Stomach (tissue), 9 donors: ENCODE measurements around the gene SCN5A. TPM values are rescaled to one million over a fixed set of nuclear protein-coding genes. Genes with fewer than 3 reads are reported as not detected.
"Not testable (repeated sequence)": the region's sequence is repeated elsewhere in the genome, so short reads cannot be mapped to it uniquely, and the experiment has no call there.

Source experiments
- DNase-seq, 2 donors: peaks; one replicate each; pipeline versions ENCODE4 v3.0.0 to v3.0.0-alpha.2; 2013 to 2019
- H3K27ac ChIP-seq, 5 donors: fragments of 200-600 bp in 4 of 5; sonication (generic) in 4 of 5; one replicate each; pipeline ENCODE4 v1.5.1; 2013 to 2019; ENCODE audit warnings: mild to moderate bottlenecking in 1 of 5, moderate library complexity in 1 of 5
- H3K27me3 ChIP-seq, 3 donors: fragments of 200-600 bp; sonication (generic); one replicate each; pipeline ENCODE4 v1.5.1; 2017 to 2019; ENCODE audit warnings: mixed run types in 1 of 3
- H3K36me3 ChIP-seq, 4 donors: fragments of 200-600 bp; sonication (generic); 1 replicate in 3 of 4; 2 replicates in 1 of 4; pipeline ENCODE4 v1.5.1; 2016 to 2019
- H3K4me1 ChIP-seq, 4 donors: fragments of 200-600 bp; sonication (generic); one replicate each; pipeline ENCODE4 v1.5.1; 2016 to 2019
- H3K4me3 ChIP-seq, 4 donors: fragments of 200-600 bp; sonication (generic) in 3 of 4; one replicate each; pipeline ENCODE4 v1.5.1; 2016 to 2019; ENCODE audit warnings: mild to moderate bottlenecking in 1 of 4
- H3K9me3 ChIP-seq, 4 donors: fragments of 200-600 bp; sonication (generic); one replicate each; pipeline ENCODE4 v1.5.1; 2016 to 2019
- CTCF ChIP-seq, 7 experiments: fragments of 450-650 bp in 4 of 7; fragments of 200-600 bp in 3 of 7; sonication (generic) in 3 of 7; IDR thresholded peaks; one replicate each; pipeline ENCODE4 v1.5.1; 2016 to 2019; ENCODE audit warnings: antibody characterized with exemption in 7 of 7, control low read depth in 2 of 7, mild to moderate bottlenecking in 1 of 7
- EP300 ChIP-seq: sonication (generic); formaldehyde crosslinking; IDR thresholded peaks from one replicate; pipeline ENCODE4 v1.6.1; 2017; ENCODE audit warnings: antibody characterized with exemption
- POLR2A ChIP-seq, 4 donors: fragments of 450-650 bp; IDR thresholded peaks; one replicate each; pipeline ENCODE4 v1.6.1; 2016; ENCODE audit warnings: antibody characterized with exemption in 4 of 4, control low read depth in 2 of 4, mild to moderate bottlenecking in 1 of 4, moderate library complexity in 1 of 4
- POLR2AphosphoS5 ChIP-seq, 3 donors: sonication (generic); formaldehyde crosslinking; IDR thresholded peaks; one replicate each; pipeline ENCODE4 v1.6.1; 2016; ENCODE audit warnings: antibody characterized with exemption in 3 of 3
- WGBS, 5 donors: extraction: QIAGEN DNeasy Blood & Tissue Kit in 3 of 5; methylation state at CpG; one replicate each; pipeline versions ENCODE4 v1.1.5 to v1.1.7; 2013 to 2018; 5-methylcytosine and 5-hydroxymethylcytosine counted together
- intact Hi-C: fragments of 100-400 bp; cut with DNase I; formaldehyde crosslinking; loops from one replicate; pipeline ENCODE4 v1.15.1; 2023; ENCODE audit warnings: low total_unique reads
- polyA plus RNA-seq, 3 donors: library from polyadenylated mRNA; stranded (reverse); fragments of 200-250 nt; gene quantifications; one replicate each; pipeline ENCODE4 v1.2.3, GENCODE V29; 2013
- total RNA-seq, 5 donors: library from RNA; depleted of rRNA; stranded (reverse); fragments of >200 nt; gene quantifications; one replicate each; pipeline versions ENCODE4 v1.1.0 to v1.2.3, GENCODE V29; 2014 to 2016
- donor health status: healthy with polysubstance abuse.
- donor health status: Bipolar disorder and iron deficiency.
- donor health status: healthy.

The SCN5A gene
- total and polyA plus RNA-seq, 8 donors: 0.05 to 1.1 (median 0.10) TPM; not detected in 4

GRCh38 chr3:38574411-38575278 lies 74.8 kb downstream of the SCN5A start:
- 62 to 71% (median 69%) methylated on average over 6 of the region's 6 CpGs for WGBS, 5 donors
- Histone ChIP-seq H3K36me3 (no peaks in the 10 kb centered on the region), H3K27ac (no peak overlapping the region), H3K9me3 (peaks cover 0 to 12% (median 7%) of the 10 kb centered on the region in 4 donors), H3K27me3 (no peaks in the 10 kb centered on the region), H3K4me1 (no peaks in the 10 kb centered on the region), H3K4me3 (no peak overlapping the region)
- DNase-seq: peak; percentile 4 to 24
- intact Hi-C loops: no loop called here
- TF ChIP-seq CTCF (IDR thresholded peaks at IDR 0.05) (no peak), POLR2A (IDR thresholded peaks at IDR 0.05) (no peak), EP300 (no peak), POLR2AphosphoS5 (IDR thresholded peaks at IDR 0.05) (no peak)

GRCh38 chr3:38573556-38573955 lies 75.9 kb downstream of the SCN5A start:
- TF ChIP-seq POLR2A (IDR thresholded peaks at IDR 0.05): no peak
- no peak for TF ChIP-seq CTCF (IDR thresholded peaks at IDR 0.05)
- TF ChIP-seq EP300: no peak
- no peak for TF ChIP-seq POLR2AphosphoS5 (IDR thresholded peaks at IDR 0.05)
- DNase-seq: peak in 1 of 2 donors; percentile 8
- peaks cover 0 to 12% (median 7%) of the 10 kb centered on the region in 4 donors for H3K9me3 ChIP-seq
- no peaks in the 10 kb centered on the region for H3K27me3 ChIP-seq
- no peak overlapping the region for H3K4me3 ChIP-seq
- 72 to 76% (median 73%) methylated on average over 3 of the region's 3 CpGs for WGBS, 5 donors
- no peak overlapping the region for H3K27ac ChIP-seq
- intact Hi-C loops: no loop called here
- H3K4me1 ChIP-seq: no peaks in the 10 kb centered on the region
- H3K36me3 ChIP-seq: no peaks in the 10 kb centered on the region

- no peak overlapping the region for H3K27ac ChIP-seq
- peaks cover 0 to 12% (median 7%) of the 10 kb centered on the region in 4 donors for H3K9me3 ChIP-seq
- no peak for TF ChIP-seq CTCF (IDR thresholded peaks at IDR 0.05)
- no peak for TF ChIP-seq EP300
- no peak for TF ChIP-seq POLR2AphosphoS5 (IDR thresholded peaks at IDR 0.05)
- no peak for TF ChIP-seq POLR2A (IDR thresholded peaks at IDR 0.05)
- H3K36me3 ChIP-seq: no peaks in the 10 kb centered on the region
- H3K4me1 ChIP-seq: no peaks in the 10 kb centered on the region
- no peak overlapping the region for H3K4me3 ChIP-seq
- WGBS, 5 donors: 83 to 100% (median 96%) methylated on average over 3 of the region's 3 CpGs
- intact Hi-C loops: no loop called here
- H3K27me3 ChIP-seq: no peaks in the 10 kb centered on the region
- no peak for DNase-seq
Observed at GRCh38 chr3:38573111-38573510, 76.4 kb downstream of the SCN5A start.

GRCh38 chr3:38567498-38567897 lies 82.0 kb downstream of the SCN5A start:
- TF ChIP-seq POLR2A (IDR thresholded peaks at IDR 0.05): no peak
- no peak for TF ChIP-seq POLR2AphosphoS5 (IDR thresholded peaks at IDR 0.05)
- no peak for TF ChIP-seq EP300
- no peak for TF ChIP-seq CTCF (IDR thresholded peaks at IDR 0.05)
- DNase-seq: peak in 1 of 2 donors; percentile 5

GRCh38 chr3:38566794-38567193 lies 82.7 kb downstream of the SCN5A start:
- intact Hi-C loops, DNase-seq, H3K27me3 ChIP-seq, H3K9me3 ChIP-seq, H3K36me3 ChIP-seq, H3K4me1 ChIP-seq, H3K4me3 ChIP-seq, H3K27ac ChIP-seq: not testable (repeated sequence)
- WGBS, 5 donors: 76 to 94% (median 84%) methylated on average over 7 of the region's 7 CpGs

More at GRCh38 chr3:38567498-38567897, 82.0 kb downstream of the SCN5A start:
- intact Hi-C loops: no loop called here
- no peak overlapping the region for H3K4me3 ChIP-seq
- H3K27ac ChIP-seq: no peak overlapping the region
- H3K27me3 ChIP-seq: no peaks in the 10 kb centered on the region
- H3K36me3 ChIP-seq: no peaks in the 10 kb centered on the region
- WGBS, 5 donors: 80 to 90% (median 86%) methylated on average over 4 of the region's 4 CpGs
- H3K9me3 ChIP-seq: peaks cover 0 to 3% (median 0%) of the 10 kb centered on the region in 4 donors
- H3K4me1 ChIP-seq: no peaks in the 10 kb centered on the region
